NOMO-1 treated with dmso at 0.1 percent for 144 hours (cell line): ENCODE data around the gene PIAS1.
"Not testable (repeated sequence)": the region's sequence is repeated elsewhere in the genome, so short reads cannot be mapped to it uniquely, and the experiment has no call there.

Experiments used
- DNase-seq: peaks from one replicate; lab custom pipeline; 2025; ENCODE audit not compliant: unreplicated experiment; lab: John Stamatoyannopoulos, UW

PIAS1 gene

GRCh38 chr15:68113751-68114150 lies 59.6 kb downstream of the PIAS1 start:
- no peak for DNase-seq

DNA sequence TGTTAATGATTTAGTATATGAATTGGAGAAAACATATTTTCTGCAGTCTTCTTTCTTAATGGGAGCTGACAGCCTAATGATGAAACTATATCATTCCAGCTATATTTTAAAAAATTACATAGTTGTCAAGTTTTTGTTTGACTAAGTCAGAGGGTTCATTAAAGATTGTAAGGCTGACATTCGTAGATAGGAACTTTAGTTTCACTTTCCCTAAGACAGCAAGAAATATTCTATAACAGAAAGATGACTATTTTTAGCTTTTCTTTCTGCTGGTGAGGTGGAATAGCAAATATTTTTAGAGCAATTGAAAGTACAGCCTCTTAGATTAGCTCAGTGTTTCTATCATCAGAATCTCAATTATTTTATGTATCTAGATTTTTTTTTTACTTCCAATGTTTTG lies 60.2 kb downstream of the PIAS1 start:
- DNase-seq, result no peak

DNA sequence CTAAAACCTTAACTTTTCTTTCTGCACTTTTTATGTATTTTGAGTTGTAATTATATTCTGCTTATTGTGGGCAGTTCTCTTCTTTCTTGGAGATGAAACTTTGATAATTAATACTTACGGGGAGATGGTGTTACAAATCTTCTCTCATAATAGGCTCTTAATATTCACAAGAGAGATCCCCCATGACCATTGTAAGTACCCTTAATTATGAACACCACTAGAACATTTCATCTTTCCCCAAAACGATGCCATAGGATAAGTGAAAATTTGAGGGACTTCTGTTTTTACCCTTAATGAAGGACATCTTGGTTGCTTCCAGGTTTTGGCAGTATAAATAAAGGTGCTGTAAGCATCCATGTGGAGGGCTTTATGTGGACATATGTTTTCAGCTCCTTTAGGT lies 60.7 kb downstream of the PIAS1 start:
- DNase-seq, result no peak

GRCh38 chr15:68124700-68125099 lies 70.6 kb downstream of the PIAS1 start:
- no peak for DNase-seq

DNA sequence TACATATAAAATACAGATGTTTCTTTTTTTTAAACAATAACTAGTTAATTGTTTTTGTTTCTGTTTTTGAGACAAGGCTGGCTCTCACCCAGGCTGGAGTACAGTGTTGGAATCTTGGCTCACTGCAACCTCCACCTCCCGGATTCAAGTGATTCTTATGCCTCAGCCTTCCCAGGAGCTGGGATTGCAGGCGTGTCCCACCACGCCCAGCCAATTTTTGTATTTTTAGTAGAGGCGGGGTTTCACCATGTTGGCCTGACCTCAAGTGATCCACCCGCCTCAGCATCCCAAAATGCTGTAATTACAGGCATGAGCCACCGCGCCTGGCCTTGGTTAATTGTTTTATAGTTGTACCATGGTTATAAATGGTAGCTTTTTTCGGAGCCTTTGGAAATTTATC lies 72.3 kb downstream of the PIAS1 start:
- DNase-seq, result no peak

DNA sequence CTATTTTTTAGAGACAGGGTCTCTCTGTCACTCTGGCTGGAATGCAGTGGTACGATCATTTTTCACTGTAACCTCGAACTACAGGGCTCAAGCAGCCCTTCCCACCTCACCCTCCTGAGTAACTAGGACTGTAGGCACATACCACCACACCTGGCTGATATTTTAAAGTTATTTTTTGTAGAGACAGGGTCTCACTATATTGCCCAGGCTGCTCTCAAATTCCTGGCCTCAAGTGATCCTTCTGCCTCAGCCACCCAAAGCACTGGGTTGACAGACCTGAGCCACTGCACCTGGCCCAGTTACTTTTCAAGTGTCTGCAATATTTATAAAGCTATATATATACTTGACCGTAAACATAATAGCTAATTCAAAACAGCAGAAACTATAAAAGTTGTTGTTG lies 75.0 kb downstream of the PIAS1 start:
- no peak for DNase-seq

DNA sequence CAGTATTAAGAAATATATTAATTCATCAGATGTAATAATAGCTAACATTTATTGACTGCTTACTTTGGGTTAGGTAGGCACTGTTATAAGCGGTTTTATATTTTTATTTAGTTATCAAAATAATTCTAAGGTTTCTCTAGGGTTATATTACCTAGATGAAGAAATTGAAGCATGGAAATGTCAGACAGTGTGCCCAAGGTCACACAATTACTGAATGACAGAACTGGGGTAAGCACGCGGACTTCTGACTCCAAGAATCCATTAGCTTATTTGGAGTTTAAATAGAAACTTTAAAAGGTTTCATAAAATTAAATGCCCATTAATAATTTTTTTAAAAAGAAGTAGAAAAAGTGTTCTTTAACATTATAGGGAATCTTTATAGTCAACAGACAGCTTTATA lies 76.7 kb downstream of the PIAS1 start:
- no peak for DNase-seq

DNA sequence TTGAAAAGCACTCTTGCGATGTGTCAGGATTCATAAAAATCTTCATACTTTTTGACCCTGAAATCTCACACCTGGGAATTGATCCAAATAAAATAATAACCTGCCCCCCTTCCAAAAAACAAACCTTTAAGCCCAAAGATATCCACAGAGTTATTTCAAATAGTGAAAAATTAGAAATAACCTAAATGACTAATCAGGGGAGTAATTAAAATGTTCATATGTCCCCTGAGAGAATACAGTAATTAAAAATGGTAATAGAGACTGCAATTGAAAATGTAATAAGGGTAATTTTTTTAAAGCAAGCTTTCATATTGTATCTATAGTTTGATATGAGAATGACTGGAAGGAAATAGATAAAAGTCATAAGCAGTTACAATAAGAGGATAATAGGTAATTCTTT lies 83.0 kb downstream of the PIAS1 start:
- DNase-seq, result no peak

DNA sequence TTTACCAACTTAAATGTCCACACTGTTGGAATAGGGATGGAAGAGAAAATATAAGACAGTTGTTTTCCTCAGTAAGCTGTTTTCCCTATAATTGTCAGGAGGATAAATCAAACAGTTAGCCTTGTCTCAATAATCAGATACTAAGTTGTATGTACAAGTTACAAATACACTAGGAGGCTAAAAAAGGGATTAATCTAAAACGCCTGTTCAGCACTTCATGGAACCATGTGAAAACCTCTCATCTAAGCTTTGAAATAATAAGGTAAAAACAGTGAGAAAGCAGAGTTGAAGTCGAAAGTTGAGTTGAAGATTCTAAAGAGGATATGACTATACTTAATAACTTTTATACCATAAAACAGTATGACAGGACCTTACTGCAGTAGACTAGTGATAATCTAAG lies 89.0 kb downstream of the PIAS1 start:
- DNase-seq, result no peak

DNA sequence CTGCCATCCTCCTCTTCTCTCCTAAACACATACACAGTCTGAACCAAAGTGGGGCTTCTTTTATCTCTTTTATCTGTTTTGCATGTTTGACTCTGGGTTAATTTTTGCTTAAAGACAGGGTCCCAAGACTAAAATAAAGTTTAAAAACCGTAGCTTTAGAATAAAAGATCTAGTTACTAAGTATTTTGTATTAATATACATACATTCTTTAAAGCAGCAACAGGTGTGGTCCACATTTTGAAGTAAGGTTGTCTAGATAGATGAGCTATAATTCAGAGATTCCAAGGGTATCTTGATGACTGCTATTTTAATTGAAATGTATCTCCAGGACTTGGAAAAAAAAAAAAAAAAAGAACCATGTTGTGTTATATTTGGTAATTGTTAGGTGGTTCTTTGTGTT lies 89.7 kb downstream of the PIAS1 start:
- DNase-seq, result no peak

DNA sequence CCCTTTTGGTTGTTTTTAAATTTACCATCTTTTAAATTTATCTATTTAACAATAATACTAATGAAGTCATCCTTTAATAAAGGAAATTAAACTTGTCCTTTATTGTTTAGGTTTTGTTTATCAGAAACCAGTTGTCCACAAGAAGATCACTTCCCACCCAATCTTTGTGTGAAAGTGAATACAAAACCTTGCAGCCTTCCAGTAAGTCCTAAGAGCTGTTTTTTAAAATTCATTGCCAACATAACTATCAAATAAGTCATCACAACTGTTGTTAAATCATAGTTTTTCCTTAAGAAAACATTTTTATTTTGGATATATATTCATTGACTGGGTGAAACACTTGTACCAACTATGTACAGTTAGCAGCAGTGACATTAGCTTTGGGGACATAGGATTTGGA lies 91.6 kb downstream of the PIAS1 start:
- DNase-seq, result no peak

- no peak for DNase-seq
Measured at GRCh38 chr15:68148039-68148438, 93.9 kb downstream of the PIAS1 start.

- DNase-seq, result no peak
Measured at GRCh38 chr15:68149059-68149458, 94.9 kb downstream of the PIAS1 start.

DNA sequence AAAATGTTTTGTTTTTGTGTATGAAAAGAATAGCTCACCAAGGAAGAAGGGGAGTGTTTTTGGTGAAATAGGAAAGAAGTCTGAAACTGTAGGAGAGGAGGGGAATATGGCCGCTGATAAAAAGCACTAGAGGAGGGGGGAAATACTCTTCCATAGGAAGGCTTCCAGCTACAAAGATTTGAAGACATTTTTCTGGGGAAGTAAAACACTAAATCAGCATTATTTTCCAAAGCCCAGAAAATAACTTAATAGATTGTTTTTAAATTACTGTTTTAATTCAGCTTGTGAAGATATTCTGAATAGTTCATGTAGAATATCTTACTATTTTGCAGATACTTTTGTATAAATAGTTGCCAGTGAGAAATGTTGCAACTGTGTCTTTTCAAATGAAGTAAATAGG lies 96.1 kb downstream of the PIAS1 start:
- DNase-seq, result no peak

GRCh38 chr15:68151277-68151676 lies 97.2 kb downstream of the PIAS1 start:
- DNase-seq, result no peak

DNA sequence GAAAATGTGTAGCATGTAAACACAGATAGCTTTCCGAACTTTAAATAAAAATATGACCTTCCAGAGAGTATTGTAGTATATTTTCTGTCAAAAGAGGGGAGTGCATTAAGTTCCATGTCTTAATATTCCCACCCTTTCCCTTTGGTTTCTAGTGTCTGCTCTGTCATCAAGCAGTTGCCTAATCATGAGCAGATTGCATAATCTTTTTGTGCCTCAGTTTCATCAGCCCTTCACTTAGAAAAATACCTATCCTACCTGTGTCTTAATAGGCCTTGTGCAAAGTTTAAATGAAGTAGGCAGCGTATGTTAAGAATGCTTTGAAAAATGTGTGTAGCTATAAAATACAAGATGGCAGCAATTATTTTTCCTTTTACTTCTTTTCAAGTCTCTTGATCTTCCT lies 98.2 kb downstream of the PIAS1 start:
- no peak for DNase-seq

DNA sequence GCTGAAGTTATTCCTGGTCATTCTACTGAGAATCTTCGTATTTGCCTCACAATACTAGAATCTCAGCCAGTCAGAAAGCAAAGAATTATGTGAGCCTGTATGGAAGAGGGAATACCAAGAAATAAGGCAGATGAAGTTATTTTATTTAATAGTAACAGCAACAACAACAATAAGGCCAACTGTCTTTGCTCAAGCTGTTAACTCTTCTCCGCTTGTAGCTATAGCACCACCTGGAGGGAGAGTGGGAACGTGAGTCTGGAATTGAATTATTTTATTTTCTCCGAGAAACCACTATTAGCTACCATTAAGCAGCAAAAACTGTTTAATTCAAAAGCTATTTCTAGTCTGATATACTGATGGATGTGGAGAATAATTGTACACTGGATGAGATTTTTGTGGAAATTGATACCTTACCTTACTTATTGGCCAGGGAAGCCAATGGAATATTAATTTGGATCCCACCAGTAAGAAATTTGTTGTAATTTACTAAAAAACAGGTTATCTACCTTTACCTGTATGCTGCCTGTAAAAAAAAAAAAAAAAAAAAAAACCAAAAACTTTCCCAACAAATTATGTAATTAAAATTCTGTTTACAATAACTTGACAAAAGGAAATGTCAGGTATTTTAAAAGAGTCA lies 100.9 kb downstream of the PIAS1 start:
- no peak for DNase-seq

DNA sequence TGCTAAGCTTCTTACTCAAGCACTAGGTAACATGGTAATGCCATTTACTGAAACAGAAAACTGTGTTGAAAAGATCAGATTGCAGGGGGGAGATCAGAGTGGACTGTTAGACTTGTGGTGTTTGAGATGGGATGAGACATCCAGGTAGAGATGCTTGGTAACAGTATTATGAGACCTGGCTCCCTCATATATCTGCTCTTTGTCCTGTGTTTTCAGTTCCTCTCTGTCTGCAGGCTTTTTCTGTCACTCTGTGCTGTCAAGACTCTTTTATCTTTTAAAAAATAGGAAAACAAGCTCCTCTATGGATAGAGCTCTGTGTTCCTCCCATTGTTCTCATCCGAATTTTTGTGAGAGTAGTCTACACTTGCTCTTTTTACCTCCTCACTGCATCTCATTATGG lies 103.0 kb downstream of the PIAS1 start:
- no peak for DNase-seq

- DNase-seq, result no peak
Measured at GRCh38 chr15:68158046-68158628, 104.0 kb downstream of the PIAS1 start.

- DNase-seq, result no peak
Measured at GRCh38 chr15:68163191-68163590, 109.1 kb downstream of the PIAS1 start.

DNA sequence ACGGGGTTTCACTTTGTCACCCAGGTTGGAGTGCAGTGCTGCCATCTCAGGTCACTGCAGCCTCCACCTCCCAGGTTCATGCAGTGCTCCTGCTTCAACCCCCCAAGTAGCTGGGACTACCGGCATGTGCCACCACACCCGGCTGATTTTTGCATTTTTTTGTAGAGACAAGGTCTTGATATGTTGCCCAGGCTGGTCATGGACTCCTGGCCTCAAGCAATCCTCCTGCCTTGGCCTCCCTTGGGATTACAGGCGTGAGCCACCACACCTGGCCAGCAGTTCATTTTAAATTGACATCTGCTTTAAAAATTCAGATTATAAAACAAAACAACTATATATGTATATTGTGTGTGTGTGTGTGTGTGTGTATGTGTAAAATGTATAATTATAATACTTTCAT lies 112.7 kb downstream of the PIAS1 start:
- DNase-seq, result no peak

GRCh38 chr15:68172037-68172436 lies 117.9 kb downstream of the PIAS1 start:
- DNase-seq, result not testable (repeated sequence)

GRCh38 chr15:68173119-68173518 lies 119.0 kb downstream of the PIAS1 start:
- no peak for DNase-seq
